Psoas muscle (tissue), 8 donors: ENCODE measurements around the gene KIAA1614. TPM values are rescaled to one million over a fixed set of nuclear protein-coding genes. Genes with fewer than 3 reads are reported as not detected.

Experiments
- ATAC-seq, 4 donors: fragments of 200-7000 bp; cut with Tn5 transposase; one replicate each; pipeline ENCODE4 v1.9.1; 2020; ENCODE audit warnings: moderate library complexity in 3 of 4, mild to moderate bottlenecking in 2 of 4
- DNase-seq, 2 donors: peaks; one replicate each; pipeline ENCODE4 v3.0.0-alpha.2; 2020
- H3K27ac ChIP-seq: fragments of 200-600 bp; one replicate; pipeline ENCODE4 v1.8.0; 2022
- H3K27me3 ChIP-seq, 3 donors: fragments of 200-600 bp in 1 of 3; one replicate each; pipeline versions ENCODE4 v1.6.1 to v1.8.0; 2013 to 2022; ENCODE audit warnings: low read length in 2 of 3, mild to moderate bottlenecking in 2 of 3, moderate library complexity in 1 of 3; ENCODE audit not compliant: insufficient read depth in 3 of 3
- H3K36me3 ChIP-seq, 2 donors: fragments of 200-600 bp in 1 of 2; one replicate each; pipeline versions ENCODE4 v1.6.1 to v1.8.0; 2013 to 2022; ENCODE audit warnings: low read depth in 1 of 2, mild to moderate bottlenecking in 1 of 2, moderate library complexity in 1 of 2; ENCODE audit not compliant: insufficient read depth in 1 of 2
- H3K4me1 ChIP-seq: fragments of 200-600 bp; one replicate; pipeline ENCODE4 v1.8.0; 2022
- H3K4me3 ChIP-seq: fragments of 200-600 bp; one replicate; pipeline ENCODE4 v1.8.0; 2022; ENCODE audit warnings: mild to moderate bottlenecking
- H3K9me3 ChIP-seq: fragments of 200-600 bp; one replicate; pipeline ENCODE4 v1.8.0; 2022
- CTCF ChIP-seq: fragments of 200-600 bp; IDR thresholded peaks from one replicate; pipeline ENCODE4 v1.8.0; 2022; ENCODE audit warnings: antibody characterized with exemption
- WGBS, 3 donors: extraction: QIAGEN DNeasy Blood & Tissue Kit; methylation state at CpG; one replicate each; pipeline versions ENCODE4 v1.1.6 to v1.1.7; 2013; 5-methylcytosine and 5-hydroxymethylcytosine counted together
- intact Hi-C, 2 donors: fragments of 100-400 bp; cut with DNase I; formaldehyde crosslinking; loops; one replicate each; pipeline versions ENCODE4 v1.11.0 to v1.14.2; 2022
- polyA plus RNA-seq, 3 donors: library from polyadenylated mRNA; stranded (reverse); fragments of 200-250 nt; gene quantifications; one replicate each; pipeline ENCODE4 v1.2.3, GENCODE V29; 2013
- total RNA-seq, 4 donors: library from RNA; stranded (reverse); fragmentation: NEBNext Ultra II Directional in 2 of 4; extraction: Animal tissue kit (Norgen Biotek cat#: 25700) in 2 of 4; gene quantifications; one replicate each; pipeline versions ENCODE4 v1.2.1 to v1.2.4, GENCODE V29; 2021 to 2023
- donor health status: healthy with polysubstance abuse.
- donor health status: DM: no; HTN: no; CAD: no; lungs with moderate emphysema.
- donor health status: Bipolar disorder and iron deficiency.
- donor health status: healthy.
- donor health status: DM: yes; HTN: yes; CAD: no.
- donor health status: DM: no; HTN: no; CAD: no.
- donor health status: DM: no; HTN: no; CAD: no.
- donor health status: DM: yes; HTN: yes; CAD: no.

Gene KIAA1614
- total and polyA plus RNA-seq, 7 donors: 0.45 to 1.6 (median 0.88) TPM

GRCh38 chr1:180941518-180942275 is 29.0 kb downstream of the KIAA1614 start:
- Histone ChIP-seq H3K36me3 (peaks cover 0 to 2% of the 10 kb centered on the region in 2 donors), H3K4me3 (no peak overlapping the region), H3K9me3 (no peaks in the 10 kb centered on the region), H3K27ac (no peak overlapping the region), H3K27me3 (no peaks in the 10 kb centered on the region), H3K4me1 (no peaks in the 10 kb centered on the region)
- no peak for TF ChIP-seq CTCF
- ATAC-seq (no peak), DNase-seq (no peak)
- intact Hi-C loops: no loop called here
- 84 to 88% (median 85%) methylated on average over 20 of the region's 20 CpGs for WGBS, 3 donors

GRCh38 chr1:180945151-180945550 is 32.5 kb downstream of the KIAA1614 start:
- H3K36me3 ChIP-seq: peaks cover 0 to 17% of the 10 kb centered on the region in 2 donors
- no peak overlapping the region for H3K4me3 ChIP-seq
- ATAC-seq (no peak), DNase-seq (peak in 1 of 2 donors; percentile 40)
- 93 to 98% (median 94%) methylated on average over 15 of the region's 15 CpGs for WGBS, 3 donors
- no peaks in the 10 kb centered on the region for H3K4me1 ChIP-seq
- no peaks in the 10 kb centered on the region for H3K9me3 ChIP-seq
- no peaks in the 10 kb centered on the region for H3K27me3 ChIP-seq
- TF ChIP-seq CTCF: no peak
- no peak overlapping the region for H3K27ac ChIP-seq
- intact Hi-C loops: no loop called here

GRCh38 chr1:180945551-180945950 is 32.9 kb downstream of the KIAA1614 start:
- ATAC-seq (no peak), DNase-seq (peak in 1 of 2 donors; percentile 0)
- H3K4me3 ChIP-seq: no peak overlapping the region
- no peaks in the 10 kb centered on the region for H3K9me3 ChIP-seq
- H3K36me3 ChIP-seq: peaks cover 0 to 21% of the 10 kb centered on the region in 2 donors
- H3K4me1 ChIP-seq: no peaks in the 10 kb centered on the region
- no peaks in the 10 kb centered on the region for H3K27me3 ChIP-seq
- intact Hi-C loops: no loop called here
- no peak for TF ChIP-seq CTCF
- H3K27ac ChIP-seq: no peak overlapping the region
- 89 to 92% (median 91%) methylated on average over 8 of the region's 8 CpGs for WGBS, 3 donors

- intact Hi-C loops: no loop called here
- no peak overlapping the region for H3K4me3 ChIP-seq
- H3K4me1 ChIP-seq: no peaks in the 10 kb centered on the region
- no peak for TF ChIP-seq CTCF
- H3K36me3 ChIP-seq: peaks cover 0 to 21% of the 10 kb centered on the region in 2 donors
- H3K9me3 ChIP-seq: no peaks in the 10 kb centered on the region
- ATAC-seq: no peak
- peak in 1 of 2 donors; percentile 8 for DNase-seq
- no peak overlapping the region for H3K27ac ChIP-seq
- H3K27me3 ChIP-seq: no peaks in the 10 kb centered on the region
- 92 to 93% (median 92%) methylated on average over 6 to 7 of the region's 7 CpGs for WGBS, 3 donors
Observed at GRCh38 chr1:180946056-180946455, 33.4 kb downstream of the KIAA1614 start.
